ENCODE measurements around the gene CADM1.

- TF ChIP-seq CTCF (IDR thresholded peaks at IDR 0.05; ENCODE audit: poor library complexity) (no peak), EZH2phosphoT487 (IDR thresholded peaks at IDR 0.05; ENCODE audit: low read depth, severe bottlenecking, unreplicated experiment) (no peak), EZH2 (IDR thresholded peaks at IDR 0.05; ENCODE audit: borderline replicate concordance) (no peak)
Measured at GRCh38 chr11:115469361-115469760, 34.9 kb downstream of the CADM1 start.
